Stimulated activated CD8-positive, alpha-beta memory T cell treated with anti-CD3 and anti-CD28 coated beads, Interleukin-7, amount 100 ng/mL, for 4 hours (primary cell): ENCODE data around the gene AIMP1.

ENCODE experiments used
- DNase-seq, 2 donors: peaks; one replicate each; pipeline ENCODE4 v3.0.0-alpha.2; 2020; ENCODE audit warnings: low read depth in 2 of 2

The AIMP1 gene

DNA sequence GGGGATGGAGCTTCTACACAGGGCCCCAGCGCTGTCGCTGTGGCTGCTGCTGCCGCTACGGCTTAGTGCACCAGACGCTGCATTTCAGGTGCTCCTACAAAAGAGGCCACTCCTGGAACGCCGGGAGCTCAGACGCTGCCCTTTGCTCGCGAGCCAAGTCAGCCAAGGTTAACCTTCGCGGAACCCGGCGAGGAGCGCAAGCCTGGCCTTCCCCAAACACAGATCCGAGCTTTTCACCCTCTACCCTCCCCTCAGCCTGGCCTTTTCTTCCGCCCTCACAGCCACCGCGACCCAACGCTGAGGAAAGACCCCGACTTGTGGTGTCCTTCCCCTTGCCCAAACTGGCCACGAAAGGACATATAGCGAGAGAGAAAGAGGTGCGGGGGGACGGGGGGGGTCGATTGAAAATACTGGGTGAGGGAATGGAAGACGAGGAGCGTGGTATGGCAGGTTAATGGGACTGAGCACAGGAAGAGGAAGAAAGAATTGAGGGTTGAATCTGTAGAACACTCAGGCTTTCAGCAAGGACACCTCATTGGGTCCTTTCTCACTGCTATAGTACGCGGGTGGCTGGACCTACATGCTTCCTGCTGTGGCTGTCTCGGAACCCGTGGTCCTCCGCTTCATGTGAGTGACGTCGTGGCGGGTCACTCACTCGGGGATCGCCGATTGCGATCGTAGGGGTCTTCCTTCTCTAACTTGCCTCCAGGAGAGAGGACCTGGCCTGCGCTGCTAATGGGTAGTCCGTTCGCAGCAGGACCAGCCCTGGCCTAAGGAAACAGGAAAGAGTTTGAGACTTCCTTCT is at the start of gene AIMP1, which contains the start of gene TBCK:
Gene AIMP1 (plus strand): TSS at position 583 of the 805 bp plus-strand sequence. CDS start 8,460 bp downstream, outside the sequence.
Gene TBCK (minus strand): TSS at position 242 of the 805 bp plus-strand sequence. CDS start 7,249 bp downstream, outside the sequence.
- peak; percentile 76 to 86 for DNase-seq

DNA sequence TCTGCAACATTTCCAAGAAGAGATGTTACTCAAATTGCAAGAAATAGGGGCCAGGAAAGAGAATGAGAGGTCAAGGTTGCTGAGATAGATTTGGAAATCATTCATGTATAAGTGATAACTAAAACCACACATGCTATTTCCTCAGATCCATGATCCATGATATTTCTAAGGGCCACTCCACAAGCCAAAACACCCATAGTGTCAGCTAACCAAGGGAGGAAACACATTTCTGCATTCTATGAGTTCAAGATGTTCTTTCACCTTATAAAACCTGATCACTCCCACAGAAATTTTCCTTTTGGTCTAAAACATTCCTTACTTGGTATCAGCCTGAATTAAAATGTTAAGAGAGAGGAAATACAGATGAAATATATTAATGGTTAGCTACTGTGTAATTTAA is 47.6 kb upstream of the AIMP1 start:
- no peak for DNase-seq

DNA sequence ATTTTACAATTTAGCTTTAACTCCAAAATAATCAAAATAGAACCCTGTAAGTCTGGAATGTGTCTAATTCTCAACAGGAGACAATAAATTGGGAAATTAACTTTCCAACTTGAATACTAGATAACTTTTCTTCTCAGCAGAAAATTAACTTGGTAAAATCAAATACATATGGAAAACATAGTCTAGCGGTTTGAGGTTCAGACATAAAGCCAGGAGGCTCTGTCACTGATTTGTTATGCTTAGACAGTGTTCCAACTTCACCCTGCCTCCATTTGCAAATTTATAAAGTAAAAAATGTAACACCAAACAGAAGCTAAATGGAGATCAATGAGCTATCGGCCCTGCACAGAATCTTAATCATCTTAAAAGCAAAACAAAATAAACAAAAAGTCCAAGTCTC is 46.6 kb upstream of the AIMP1 start:
- no peak for DNase-seq

DNA sequence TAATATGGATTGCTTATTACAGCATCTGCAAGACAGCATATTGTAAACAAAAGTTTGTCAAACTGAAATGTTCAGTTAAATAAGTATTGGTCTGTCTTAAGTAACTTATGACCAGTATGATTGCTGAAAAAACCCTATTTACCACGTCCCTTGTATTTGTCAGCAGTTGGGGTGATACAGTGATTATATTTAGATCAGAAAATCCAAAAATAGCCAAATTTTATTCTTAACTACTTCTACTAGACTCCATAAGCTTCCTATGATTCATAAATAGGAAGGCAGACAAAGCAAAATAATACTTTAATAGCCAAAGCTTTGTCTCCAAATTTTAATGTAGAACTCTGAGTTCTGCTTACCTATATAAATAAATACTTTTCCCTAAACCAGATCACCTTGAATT is 45.6 kb upstream of the AIMP1 start:
- no peak for DNase-seq

DNA sequence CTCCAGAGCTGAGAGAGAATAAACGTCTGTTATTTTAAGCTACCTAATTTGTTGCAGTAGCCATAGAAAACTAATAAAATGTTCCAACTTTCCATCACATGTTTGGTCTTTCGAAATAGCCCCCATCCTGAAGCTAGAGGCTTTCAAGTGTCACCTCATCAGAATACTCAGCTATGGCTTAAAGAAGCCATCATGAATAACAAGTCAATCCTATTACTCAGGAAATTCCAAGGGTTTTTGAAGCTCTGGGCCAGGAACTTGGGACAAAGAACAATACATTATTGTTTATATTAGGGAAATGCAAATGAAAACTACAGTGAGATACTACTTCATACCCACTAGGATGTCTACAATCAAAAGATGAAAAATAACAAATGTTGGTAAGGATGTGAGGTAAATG is 42.5 kb upstream of the AIMP1 start:
- DNase-seq: no peak

DNA sequence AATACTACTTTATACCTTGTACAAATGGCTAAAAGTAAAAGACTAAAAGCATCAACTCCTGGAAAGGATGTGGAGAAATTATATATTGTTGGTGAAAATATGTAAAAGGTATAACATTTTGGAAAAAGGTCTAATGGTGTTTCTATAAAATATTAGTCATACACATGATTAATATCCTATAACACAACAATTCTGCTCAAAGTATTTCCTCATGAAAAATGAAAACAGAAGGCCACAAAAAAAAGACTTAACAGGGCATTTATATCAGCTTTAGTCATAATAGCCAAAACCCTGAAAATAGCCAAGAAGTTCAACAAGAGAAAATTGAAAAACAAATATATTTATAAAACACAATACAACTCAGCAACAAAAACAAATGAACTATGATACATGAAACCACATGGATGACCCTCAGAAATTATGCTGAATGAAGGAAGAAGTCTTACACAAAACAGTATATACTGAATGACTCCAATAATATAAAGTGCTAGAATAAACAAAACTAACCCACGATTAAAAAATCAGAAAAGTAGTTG is 39.1 kb upstream of the AIMP1 start:
- DNase-seq: no peak

DNA sequence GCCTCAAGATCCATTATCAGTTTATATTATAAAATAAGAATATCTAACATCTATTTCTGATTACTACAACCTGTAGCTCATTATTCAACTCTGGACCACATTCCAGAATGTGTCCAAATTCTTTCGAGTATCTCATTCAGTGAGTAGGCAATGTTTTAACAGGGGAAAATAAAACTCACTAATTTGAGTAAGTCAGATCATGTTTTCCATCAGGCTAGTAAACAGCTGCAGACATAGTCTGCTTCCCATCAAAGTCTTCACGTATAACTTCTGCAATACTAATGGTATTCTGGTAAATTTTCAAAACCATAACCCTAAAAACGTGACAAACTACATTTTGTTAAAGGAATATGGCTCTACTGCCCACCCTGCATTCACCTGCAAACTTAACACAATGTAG is 32.1 kb upstream of the AIMP1 start:
- DNase-seq: no peak

DNA sequence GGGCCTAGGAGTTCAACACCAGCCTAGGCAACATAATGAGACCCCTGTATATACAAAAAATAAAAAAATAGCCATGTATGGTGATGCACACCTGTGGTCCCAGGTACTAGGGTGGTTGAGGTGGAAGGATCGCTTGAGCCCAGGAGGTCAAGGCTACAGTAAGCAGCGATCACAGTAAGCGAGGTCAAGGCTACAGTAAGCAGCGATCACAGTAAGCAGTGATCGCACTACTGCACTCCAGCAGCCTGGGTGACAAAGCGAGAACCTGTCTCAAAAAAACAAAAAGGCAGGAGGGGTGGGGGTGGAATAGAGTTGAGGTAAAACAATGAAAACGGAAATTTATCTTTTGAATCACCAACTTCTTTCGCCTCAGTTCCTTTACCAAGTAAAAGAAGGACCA is 29.7 kb upstream of the AIMP1 start:
- DNase-seq: no peak

DNA sequence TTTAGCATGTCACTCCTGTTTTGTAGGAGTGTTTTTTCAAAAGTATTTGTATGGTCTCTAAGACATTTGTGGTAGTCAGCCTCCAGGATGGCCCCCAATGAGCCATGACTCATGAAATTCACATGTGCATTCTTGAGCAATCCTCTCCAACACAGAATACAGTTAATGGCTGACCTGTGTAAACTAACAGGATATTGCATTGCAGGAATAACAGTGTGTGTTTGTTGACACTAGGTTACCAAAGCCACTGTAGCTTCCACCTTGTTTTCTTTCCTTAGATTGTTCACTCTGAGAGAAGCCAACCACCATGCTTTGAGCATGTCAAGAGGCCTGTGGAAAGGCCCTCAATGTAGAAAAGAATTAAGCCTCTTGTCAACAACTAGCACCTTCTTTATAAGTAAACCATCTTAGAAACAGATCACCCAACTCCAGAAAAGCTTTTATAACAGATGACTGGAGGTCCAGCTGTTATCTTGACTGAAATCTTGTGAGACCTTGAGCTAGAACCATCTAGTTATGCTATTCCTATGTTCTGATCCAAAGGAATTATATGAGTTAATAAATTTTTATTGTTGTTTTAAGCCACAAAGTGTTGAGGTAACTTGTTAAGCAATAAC is 28.9 kb upstream of the AIMP1 start:
- DNase-seq: no peak

DNA sequence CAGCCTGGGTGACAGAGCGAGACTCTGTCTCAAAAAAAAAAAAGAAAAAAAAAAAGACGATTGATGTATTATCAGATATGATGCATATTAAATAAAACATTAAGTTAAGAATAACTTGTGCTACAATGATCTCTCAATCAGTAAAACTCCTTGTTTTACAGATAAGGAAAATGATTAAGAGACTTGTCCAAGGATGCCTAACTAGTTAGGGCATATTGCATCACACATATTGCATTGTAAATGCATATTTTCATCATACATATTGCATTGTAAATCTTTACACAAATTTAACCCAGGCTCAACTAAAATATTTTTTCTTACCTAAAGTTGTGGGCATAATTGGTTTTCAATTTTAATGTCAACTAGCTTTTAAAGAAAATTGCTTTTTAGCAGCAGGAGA is 26.6 kb upstream of the AIMP1 start:
- DNase-seq: no peak

DNA sequence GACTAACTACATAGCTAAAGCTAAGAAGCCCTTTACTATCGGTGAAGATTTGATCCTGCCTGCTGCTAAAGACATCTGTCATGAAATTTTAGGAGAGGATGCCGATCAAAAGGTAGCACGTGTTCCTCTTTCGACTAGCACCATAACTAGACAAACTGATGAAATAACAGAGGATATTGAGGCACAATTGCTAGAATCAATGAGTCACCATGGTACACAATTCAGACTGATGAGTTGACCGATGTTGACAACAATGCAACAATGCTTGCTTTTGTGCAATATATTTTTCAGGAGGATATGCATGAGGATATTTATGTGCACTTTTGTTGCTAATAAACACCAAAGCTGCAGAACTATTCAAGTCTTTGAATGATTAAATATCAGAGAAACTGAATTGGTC is 24.7 kb upstream of the AIMP1 start:
- DNase-seq: no peak

DNA sequence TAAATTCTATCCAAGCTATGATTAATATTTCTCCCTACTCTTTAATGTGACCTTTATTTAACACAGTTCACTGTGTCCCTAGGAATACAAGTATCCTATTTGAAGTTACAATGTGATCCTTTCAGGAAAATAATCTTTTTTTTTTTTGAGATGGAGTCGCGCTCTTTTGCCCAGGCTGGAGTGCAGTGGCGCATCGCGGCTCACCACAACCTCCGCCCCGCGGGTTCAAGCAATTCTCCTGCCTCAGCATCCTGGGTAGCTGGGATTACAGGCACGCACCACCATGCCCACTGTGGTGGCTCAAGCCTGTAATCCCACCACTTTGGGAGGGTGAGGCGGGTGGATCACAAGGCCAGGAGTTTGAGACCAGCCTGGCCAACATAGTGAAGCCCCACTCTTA is 22.3 kb upstream of the AIMP1 start:
- DNase-seq: no peak

DNA sequence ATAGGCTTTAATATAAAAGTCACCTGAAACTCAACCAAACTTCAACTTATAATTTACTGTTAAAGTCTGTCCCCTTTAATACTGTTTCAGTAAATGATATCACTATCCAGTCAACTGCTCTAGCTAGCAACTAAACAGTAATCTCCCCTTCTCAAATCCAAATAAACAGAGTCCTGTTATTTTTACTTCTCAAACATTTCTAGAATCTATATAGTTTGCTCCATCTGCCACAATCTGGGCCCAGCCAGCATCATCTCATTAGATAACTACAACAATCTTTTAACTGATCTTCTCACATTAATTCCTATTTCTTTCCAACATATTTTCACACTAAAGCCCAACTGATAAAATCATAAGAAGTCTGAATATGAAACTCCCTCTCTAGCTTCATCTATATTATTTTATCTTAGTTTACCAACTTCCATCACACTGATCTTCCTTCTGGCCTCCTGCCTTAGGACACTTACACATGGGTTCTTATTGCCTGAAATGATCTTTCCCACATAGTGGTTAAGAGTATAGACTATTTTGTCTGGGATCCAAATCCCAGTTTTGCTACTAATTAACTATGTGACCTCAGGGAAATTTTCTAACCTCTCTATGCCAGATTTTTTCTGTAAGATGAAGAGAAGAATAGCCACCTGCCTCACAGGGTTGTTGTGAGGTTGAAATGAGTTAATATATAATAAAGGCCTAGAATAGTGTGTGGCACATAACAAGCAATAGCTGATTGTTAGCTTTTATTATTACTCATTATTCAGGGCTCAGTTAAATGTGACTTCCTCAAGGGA is 18.9 kb upstream of the AIMP1 start:
- no peak for DNase-seq

DNA sequence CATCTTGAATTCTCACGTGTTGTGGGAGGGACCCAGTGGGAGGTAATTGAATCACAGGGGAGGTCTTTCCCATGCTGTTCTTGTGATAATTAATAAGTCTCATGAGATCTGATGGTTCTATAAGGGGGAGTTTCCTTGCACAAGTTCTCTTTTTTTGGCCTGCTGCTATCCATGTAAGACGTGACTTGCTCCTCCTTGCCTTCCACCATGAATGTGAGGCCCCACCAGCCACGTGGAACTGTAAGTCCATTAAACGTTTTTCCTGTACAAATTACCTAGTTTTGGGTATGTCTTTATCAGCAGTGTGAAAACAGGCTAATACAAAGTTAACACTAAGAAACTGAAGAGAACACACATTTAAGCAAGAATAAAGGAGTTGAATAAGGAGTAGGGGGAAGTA is 16.4 kb upstream of the AIMP1 start:
- DNase-seq: no peak

DNA sequence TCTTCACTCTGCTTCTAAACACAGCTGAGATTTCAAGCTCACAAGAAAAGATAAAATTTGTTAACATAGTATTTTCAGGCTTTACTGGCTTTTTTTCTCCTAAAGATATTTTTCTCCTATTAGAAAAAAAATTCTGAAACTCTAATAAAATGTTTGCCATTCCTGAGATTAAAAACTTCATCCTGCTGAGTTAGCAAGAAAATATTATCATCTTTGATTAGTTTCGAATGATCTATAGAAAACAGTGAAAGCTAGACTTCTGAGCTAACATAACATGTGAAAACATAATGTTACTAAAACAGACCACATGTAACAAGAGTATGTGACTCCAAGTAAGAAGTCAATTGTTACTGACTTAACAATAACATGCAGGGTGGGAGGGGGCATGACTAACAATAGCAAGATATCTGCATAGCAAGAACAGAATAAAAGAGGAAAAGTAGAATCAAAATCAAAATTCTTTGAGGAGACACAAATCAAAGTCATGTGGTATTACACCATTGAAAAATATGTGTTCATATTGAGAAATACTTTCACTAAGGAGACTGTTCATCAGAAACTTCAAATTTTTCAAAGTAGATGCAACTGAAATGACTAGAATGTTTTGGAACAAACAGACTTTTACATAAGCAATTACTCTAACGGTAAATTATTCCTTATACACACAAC is 14.8 kb upstream of the AIMP1 start:
- DNase-seq: no peak

DNA sequence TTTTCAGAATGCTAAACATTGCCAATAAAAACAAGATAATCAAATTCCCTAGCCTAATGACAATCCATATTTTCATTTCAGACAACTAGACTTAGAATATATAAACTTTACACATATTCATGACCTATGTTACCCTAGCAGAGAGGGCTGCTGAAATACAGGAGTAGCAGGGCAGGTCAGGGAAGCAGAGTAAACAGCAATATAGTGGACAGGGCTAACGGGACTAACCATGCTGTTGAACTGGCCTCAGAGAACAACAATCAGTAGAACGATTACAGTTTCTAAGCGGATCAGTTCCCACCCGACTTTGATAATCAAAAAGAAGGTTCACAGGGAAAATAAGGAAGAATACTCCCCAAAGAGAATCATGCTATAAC is 14.3 kb upstream of the AIMP1 start:
- no peak for DNase-seq

DNA sequence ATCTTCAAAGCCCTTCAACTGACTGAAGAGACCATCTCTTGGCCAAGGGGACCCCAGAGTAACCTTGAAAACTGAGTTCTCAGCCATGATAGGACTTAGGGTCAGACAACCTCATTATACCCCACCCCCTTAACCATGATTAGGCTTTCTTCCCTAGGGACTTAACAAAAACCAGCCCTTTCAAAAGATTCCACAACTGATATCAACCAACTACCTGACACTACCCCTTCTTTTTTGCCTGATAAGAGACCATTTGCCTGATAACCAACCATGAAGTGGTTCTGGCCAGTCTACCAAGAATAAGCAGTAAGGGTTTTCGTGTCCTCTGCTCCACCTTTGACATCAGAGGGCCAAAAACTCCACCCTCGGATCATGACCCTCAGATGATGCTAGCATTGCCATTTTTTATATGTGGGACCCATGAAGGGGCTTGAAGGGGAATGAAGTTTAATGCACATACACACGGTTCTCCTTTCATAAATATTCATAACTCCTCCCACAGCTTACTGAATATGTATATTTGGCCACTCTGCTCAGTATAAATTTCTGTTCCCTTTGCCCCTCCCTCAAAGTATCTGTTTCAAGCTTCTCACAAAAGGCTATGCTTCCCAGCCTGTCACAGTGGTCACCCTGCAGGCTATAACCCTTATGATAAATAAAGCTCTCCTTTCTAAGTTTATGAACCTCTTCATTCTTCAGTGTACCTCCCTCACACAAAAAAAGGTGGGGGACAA is 12.6 kb upstream of the AIMP1 start:
- DNase-seq: no peak

DNA sequence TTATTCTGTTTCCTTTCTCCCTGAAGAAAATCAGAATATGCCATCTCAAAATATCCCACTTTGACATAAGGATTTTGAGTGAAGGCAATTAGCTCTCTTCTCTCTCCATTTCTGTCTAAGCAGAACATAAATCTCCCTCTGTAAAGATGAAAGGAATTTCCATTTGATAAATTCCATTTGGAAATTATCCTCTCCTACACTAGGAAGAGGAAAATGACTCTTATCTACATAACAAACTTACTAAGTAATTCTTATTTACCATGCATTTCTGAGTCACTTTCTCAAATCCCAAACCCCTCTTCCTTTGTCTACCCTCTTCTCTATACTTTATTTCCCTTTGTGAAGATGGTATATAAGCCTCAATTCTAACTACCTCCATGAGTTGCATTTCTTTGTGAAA is 11.7 kb upstream of the AIMP1 start:
- DNase-seq: no peak

DNA sequence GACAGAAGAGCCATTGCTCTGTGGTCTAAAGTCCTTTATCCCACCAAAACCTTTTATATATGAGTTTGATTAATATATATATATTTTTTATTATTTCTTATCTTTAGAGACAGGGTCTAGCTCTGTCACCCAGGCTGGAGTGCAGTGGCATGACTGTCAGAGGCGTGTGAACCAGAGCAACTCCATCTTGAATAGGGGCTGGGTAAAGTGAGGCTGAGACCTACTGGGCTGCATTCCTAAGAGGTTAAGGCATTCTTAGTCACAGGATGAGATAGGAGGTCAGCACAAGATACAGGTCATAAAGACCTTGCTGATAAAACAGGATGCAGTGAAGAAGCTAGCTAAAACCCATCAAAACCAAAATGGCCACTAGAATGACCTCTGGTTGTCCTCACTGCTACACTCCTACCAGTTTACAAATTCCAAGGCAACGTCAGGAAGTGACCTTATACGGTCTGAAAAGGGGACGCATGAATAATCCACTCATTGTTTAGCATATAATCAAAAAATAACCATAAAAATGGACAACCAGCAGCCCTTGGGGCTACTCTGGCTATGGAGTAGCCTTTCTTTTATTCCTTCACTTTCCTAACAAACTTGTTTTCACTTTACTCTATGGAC is 10.8 kb upstream of the AIMP1 start:
- no peak for DNase-seq

DNA sequence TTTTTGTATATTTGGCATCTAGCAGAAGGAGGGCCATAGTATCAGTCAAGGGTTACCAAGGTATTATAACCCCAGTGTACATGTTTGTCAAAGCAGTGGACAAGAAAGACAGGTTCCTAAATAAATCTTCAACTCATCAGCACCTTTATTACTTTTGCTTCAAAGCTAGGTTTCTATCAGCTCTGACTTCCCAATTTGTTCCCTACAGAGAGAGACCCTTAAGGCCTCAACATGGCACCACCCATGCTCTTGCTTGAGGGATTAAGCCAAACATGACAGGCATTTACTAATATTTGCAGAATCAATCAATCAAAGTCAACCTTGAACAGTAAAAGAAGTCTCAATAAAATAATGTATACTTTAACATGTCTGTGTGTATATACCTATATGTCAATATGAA is 9.8 kb upstream of the AIMP1 start:
- no peak for DNase-seq

DNA sequence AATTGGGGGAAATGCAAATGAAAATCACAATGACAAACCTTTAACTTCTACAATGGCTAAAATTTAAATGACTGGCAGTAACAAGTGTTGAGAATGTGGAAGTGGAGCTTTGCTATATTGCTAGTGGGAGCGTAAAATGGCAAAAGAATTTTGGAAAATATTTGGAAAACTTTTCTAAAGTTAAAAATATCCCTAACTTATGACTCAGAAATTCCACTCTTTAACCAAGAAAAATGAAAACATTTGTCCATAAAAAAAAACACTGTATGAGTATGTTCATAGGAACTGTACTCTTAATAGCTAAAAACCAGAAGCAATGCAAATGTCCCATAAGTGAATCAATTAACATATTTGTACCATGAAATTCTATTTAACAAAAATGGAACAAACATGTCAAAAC is 4.0 kb upstream of the AIMP1 start:
- no peak for DNase-seq
